ENCODE measurements around the gene AGBL1.

DNA sequence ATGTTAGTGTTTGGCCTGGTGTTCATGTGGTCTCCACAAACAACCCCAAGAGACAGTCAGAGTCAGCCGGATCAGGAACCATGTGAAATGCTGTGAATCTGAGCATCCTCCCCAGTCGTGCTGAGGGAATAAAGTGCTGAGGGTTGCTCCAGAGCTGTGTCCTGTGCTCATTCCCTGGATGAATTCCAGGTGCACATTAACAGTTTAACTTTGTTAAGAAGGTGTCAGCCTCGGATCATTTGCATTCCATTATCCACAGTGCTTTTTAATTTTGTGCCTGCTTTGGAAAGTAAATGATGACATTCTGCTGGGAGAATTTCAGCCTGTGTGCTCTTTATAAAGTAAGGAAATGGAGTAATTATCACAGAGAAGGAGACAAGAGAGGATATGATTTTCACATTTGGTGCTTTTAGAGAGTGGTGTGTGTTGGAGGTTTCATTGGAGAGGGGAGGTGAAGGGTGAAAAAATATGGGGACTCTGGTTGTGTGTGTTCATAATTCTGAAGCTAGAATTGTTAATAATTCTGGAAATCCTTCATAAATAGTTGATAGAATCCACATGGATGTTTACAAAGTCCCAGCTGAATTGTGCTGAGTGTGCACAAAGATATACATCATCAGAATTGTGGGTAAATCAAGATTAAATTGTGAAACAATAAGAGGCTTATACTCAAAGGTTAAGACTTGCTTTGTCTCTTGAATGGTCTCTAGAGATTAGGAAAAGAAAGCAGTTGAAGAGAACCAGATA, 621.4 kb downstream of the AGBL1 start:
- TF ChIP-seq, protein P1, sequence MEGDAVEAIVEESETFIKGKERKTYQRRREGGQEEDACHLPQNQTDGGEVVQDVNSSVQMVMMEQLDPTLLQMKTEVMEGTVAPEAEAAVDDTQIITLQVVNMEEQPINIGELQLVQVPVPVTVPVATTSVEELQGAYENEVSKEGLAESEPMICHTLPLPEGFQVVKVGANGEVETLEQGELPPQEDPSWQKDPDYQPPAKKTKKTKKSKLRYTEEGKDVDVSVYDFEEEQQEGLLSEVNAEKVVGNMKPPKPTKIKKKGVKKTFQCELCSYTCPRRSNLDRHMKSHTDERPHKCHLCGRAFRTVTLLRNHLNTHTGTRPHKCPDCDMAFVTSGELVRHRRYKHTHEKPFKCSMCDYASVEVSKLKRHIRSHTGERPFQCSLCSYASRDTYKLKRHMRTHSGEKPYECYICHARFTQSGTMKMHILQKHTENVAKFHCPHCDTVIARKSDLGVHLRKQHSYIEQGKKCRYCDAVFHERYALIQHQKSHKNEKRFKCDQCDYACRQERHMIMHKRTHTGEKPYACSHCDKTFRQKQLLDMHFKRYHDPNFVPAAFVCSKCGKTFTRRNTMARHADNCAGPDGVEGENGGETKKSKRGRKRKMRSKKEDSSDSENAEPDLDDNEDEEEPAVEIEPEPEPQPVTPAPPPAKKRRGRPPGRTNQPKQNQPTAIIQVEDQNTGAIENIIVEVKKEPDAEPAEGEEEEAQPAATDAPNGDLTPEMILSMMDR (IDR thresholded peaks at IDR 0.05; ENCODE audit: insufficient read depth, low read length): no peak
- TF ChIP-seq, protein P2, sequence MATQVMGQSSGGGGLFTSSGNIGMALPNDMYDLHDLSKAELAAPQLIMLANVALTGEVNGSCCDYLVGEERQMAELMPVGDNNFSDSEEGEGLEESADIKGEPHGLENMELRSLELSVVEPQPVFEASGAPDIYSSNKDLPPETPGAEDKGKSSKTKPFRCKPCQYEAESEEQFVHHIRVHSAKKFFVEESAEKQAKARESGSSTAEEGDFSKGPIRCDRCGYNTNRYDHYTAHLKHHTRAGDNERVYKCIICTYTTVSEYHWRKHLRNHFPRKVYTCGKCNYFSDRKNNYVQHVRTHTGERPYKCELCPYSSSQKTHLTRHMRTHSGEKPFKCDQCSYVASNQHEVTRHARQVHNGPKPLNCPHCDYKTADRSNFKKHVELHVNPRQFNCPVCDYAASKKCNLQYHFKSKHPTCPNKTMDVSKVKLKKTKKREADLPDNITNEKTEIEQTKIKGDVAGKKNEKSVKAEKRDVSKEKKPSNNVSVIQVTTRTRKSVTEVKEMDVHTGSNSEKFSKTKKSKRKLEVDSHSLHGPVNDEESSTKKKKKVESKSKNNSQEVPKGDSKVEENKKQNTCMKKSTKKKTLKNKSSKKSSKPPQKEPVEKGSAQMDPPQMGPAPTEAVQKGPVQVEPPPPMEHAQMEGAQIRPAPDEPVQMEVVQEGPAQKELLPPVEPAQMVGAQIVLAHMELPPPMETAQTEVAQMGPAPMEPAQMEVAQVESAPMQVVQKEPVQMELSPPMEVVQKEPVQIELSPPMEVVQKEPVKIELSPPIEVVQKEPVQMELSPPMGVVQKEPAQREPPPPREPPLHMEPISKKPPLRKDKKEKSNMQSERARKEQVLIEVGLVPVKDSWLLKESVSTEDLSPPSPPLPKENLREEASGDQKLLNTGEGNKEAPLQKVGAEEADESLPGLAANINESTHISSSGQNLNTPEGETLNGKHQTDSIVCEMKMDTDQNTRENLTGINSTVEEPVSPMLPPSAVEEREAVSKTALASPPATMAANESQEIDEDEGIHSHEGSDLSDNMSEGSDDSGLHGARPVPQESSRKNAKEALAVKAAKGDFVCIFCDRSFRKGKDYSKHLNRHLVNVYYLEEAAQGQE (IDR thresholded peaks at IDR 0.05; ENCODE audit: insufficient replicate concordance, low read depth): no peak
- no peak for TF ChIP-seq GABPA (IDR thresholded peaks at IDR 0.05; ENCODE audit: low read depth)

Measured in HL-60 (cell line).